IPS-15b (cell line): Measurements from ENCODE around the gene GLI1.
"Not testable (repeated sequence)": the region's sequence is repeated elsewhere in the genome, so short reads cannot be mapped to it uniquely, and the experiment has no call there.

Experiments
- H3K27me3 ChIP-seq: one replicate; pipeline ENCODE4 v1.6.1; 2013; ENCODE audit warnings: low read length; ENCODE audit not compliant: control insufficient read depth, insufficient read depth
- H3K36me3 ChIP-seq: one replicate; pipeline ENCODE4 v1.6.1; 2013; ENCODE audit warnings: low read length; ENCODE audit not compliant: control insufficient read depth, insufficient read depth
- H3K4me1 ChIP-seq: one replicate; pipeline ENCODE4 v1.6.1; 2013; ENCODE audit warnings: mild to moderate bottlenecking, low read length; ENCODE audit not compliant: control insufficient read depth, insufficient read depth
- H3K4me3 ChIP-seq: one replicate; pipeline ENCODE4 v1.5.1; 2013; ENCODE audit warnings: low read depth, low read length
- H3K9ac ChIP-seq: one replicate; pipeline ENCODE4 v1.6.1; 2013; ENCODE audit warnings: low read depth, mild to moderate bottlenecking, low read length
- H3K9me3 ChIP-seq: one replicate; pipeline ENCODE4 v1.6.1; 2013; ENCODE audit warnings: mild to moderate bottlenecking, low read length; ENCODE audit not compliant: control insufficient read depth, insufficient read depth

GLI1 gene

GRCh38 chr12:57430112-57430930 lies 29.3 kb upstream of the GLI1 start:
- Histone ChIP-seq H3K4me1 (no peaks in the 10 kb centered on the region), H3K27me3 (no peaks in the 10 kb centered on the region), H3K9ac (peak overlapping the region; percentile 88), H3K4me3 (peak overlapping the region; percentile 72), H3K36me3 (no peaks in the 10 kb centered on the region), H3K9me3 (no peaks in the 10 kb centered on the region)

- no peaks in the 10 kb centered on the region for H3K27me3 ChIP-seq
- no peaks in the 10 kb centered on the region for H3K36me3 ChIP-seq
- H3K9ac ChIP-seq: peak within 1 kb of the TSS; percentile 88
- H3K9me3 ChIP-seq: no peaks in the 10 kb centered on the region
- H3K4me3 ChIP-seq: peak within 1 kb of the TSS; percentile 72
- no peaks in the 10 kb centered on the region for H3K4me1 ChIP-seq
Observed at GRCh38 chr12:57430931-57431566, 28.5 kb upstream of the GLI1 start, which contains the start of gene R3HDM2. R3HDM2 (minus strand) TSS chr12:57431043; CDS start chr12:57310428, 120,615 bp downstream.

- no peak overlapping the region for H3K9ac ChIP-seq
- peak overlapping the region; percentile 39 for H3K4me3 ChIP-seq
- no peaks in the 10 kb centered on the region for H3K36me3 ChIP-seq
- H3K9me3 ChIP-seq: no peaks in the 10 kb centered on the region
- no peaks in the 10 kb centered on the region for H3K27me3 ChIP-seq
- H3K4me1 ChIP-seq: no peaks in the 10 kb centered on the region
Observed at GRCh38 chr12:57431654-57432188, 27.9 kb upstream of the GLI1 start.

GRCh38 chr12:57433370-57433769 lies 26.2 kb upstream of the GLI1 start:
- H3K9ac ChIP-seq: no peak overlapping the region
- H3K9me3 ChIP-seq: no peaks in the 10 kb centered on the region
- H3K36me3 ChIP-seq: no peaks in the 10 kb centered on the region
- H3K4me3 ChIP-seq: no peak overlapping the region
- H3K27me3 ChIP-seq: no peaks in the 10 kb centered on the region
- H3K4me1 ChIP-seq: no peaks in the 10 kb centered on the region

- no peak within 1 kb of the TSS for H3K4me3 ChIP-seq
- no peaks in the 10 kb centered on the region for H3K27me3 ChIP-seq
- no peaks in the 10 kb centered on the region for H3K36me3 ChIP-seq
- no peaks in the 10 kb centered on the region for H3K4me1 ChIP-seq
- H3K9me3 ChIP-seq: no peaks in the 10 kb centered on the region
- no peak within 1 kb of the TSS for H3K9ac ChIP-seq
Observed at GRCh38 chr12:57434517-57435223, 24.9 kb upstream of the GLI1 start, which contains the start of gene INHBC. INHBC (plus strand) TSS chr12:57434784; CDS start chr12:57434887, 103 bp downstream.

DNA sequence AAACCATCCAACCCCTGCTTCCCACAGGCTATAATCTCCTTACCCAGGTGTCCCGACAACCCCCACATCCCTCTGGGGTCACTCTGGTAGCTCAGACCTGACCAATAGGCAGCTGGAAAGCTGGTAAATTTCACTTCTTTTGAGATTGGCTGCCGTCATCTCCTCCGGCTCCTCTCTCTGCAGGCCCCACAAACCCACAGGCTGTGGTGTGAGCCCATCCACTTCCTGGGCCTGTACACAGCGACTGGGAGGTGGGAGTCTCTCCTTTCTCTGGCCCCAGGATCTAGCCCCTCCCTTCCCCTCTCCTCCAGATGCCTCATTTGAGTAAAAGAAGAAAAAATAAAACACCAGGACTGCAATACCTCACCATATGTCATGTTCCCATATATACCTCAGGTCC lies 24.3 kb upstream of the GLI1 start:
- no peaks in the 10 kb centered on the region for H3K27me3 ChIP-seq
- H3K36me3 ChIP-seq: no peaks in the 10 kb centered on the region
- H3K4me3 ChIP-seq: no peak overlapping the region
- H3K4me1 ChIP-seq: no peaks in the 10 kb centered on the region
- H3K9me3 ChIP-seq: no peaks in the 10 kb centered on the region
- no peak overlapping the region for H3K9ac ChIP-seq

DNA sequence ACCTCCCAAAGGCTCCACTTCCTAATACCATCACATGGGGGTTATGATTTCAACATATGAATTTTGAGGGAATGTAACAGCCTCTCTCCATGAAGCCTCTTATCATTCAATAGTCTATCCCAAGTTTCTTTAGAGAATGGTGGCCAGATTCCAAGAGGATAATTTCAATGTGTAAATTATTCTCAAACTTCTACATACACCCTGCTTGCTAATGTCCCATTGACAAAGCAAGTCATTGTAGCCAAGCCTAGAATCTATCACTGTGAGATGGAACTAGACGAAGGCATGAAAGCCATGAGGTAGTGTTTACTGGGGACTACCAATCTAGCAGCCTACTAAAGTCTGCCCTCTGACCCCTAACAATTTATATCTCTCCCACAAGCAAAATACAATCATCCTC lies 21.2 kb upstream of the GLI1 start:
- H3K9ac ChIP-seq: no peak overlapping the region
- no peaks in the 10 kb centered on the region for H3K9me3 ChIP-seq
- no peaks in the 10 kb centered on the region for H3K4me1 ChIP-seq
- H3K36me3 ChIP-seq: no peaks in the 10 kb centered on the region
- no peaks in the 10 kb centered on the region for H3K27me3 ChIP-seq
- H3K4me3 ChIP-seq: no peak overlapping the region

GRCh38 chr12:57439762-57440266 lies 19.8 kb upstream of the GLI1 start:
- H3K4me1 ChIP-seq: no peaks in the 10 kb centered on the region
- H3K36me3 ChIP-seq: no peaks in the 10 kb centered on the region
- no peak overlapping the region for H3K9ac ChIP-seq
- no peaks in the 10 kb centered on the region for H3K9me3 ChIP-seq
- no peaks in the 10 kb centered on the region for H3K27me3 ChIP-seq
- no peak overlapping the region for H3K4me3 ChIP-seq

DNA sequence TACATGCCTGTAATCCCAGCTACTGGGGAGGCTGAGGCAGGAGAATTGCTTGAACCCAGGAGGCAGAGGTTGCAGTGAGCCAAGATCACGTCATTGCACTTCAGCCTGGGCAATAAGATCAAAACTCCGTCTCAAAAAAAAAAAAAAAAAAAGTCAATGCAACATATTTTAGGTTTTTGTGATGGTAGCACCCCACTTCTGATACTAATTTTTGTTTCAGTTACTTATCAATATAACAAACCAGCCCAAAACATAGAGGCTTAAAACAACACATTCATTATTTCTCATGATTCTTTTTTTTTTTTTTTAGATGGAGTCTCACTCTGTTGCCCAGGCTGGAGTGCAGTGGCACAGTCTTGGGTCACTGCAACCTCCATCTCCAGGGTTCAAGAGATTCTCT lies 18.2 kb upstream of the GLI1 start:
- not testable (repeated sequence) for H3K4me3 ChIP-seq, H3K27me3 ChIP-seq, H3K36me3 ChIP-seq, H3K9me3 ChIP-seq, H3K4me1 ChIP-seq, H3K9ac ChIP-seq

GRCh38 chr12:57441846-57442427 lies 17.6 kb upstream of the GLI1 start:
- no peak overlapping the region for H3K4me3 ChIP-seq
- no peaks in the 10 kb centered on the region for H3K4me1 ChIP-seq
- no peaks in the 10 kb centered on the region for H3K27me3 ChIP-seq

DNA sequence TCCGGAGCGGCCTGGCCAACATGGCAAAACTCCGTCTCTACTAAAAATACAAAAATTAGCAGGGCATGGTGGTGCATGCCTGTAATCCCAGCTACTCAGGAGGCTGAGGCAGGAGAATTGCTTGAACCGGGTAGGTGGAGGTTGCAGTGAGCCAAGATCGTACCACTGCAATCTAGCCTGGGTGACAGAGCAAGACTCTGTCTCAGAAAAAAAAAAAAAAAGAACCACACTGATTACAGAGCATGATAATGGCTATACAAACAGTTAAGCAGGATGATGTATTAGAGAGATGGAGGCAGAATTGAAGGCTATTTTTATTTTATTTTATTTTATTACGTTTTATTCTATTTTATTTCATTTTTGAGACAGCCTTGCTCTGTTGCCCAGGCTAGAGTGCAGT lies 15.2 kb upstream of the GLI1 start:
- not testable (repeated sequence) for H3K4me1 ChIP-seq, H3K9ac ChIP-seq, H3K4me3 ChIP-seq, H3K27me3 ChIP-seq, H3K9me3 ChIP-seq, H3K36me3 ChIP-seq

More at GRCh38 chr12:57441846-57442427, 17.6 kb upstream of the GLI1 start:
- H3K36me3 ChIP-seq: no peaks in the 10 kb centered on the region
- H3K9ac ChIP-seq: no peak overlapping the region
- no peaks in the 10 kb centered on the region for H3K9me3 ChIP-seq
